UCSD-AML1 (cell line): ENCODE results near the gene SAE1.
"Not testable (repeated sequence)": the region's sequence is repeated elsewhere in the genome, so short reads cannot be mapped to it uniquely, and the experiment has no call there.

Experiments used
- DNase-seq: peaks from one replicate; lab custom pipeline; 2025; ENCODE audit not compliant: unreplicated experiment; lab: John Stamatoyannopoulos, UW

The SAE1 gene

DNA sequence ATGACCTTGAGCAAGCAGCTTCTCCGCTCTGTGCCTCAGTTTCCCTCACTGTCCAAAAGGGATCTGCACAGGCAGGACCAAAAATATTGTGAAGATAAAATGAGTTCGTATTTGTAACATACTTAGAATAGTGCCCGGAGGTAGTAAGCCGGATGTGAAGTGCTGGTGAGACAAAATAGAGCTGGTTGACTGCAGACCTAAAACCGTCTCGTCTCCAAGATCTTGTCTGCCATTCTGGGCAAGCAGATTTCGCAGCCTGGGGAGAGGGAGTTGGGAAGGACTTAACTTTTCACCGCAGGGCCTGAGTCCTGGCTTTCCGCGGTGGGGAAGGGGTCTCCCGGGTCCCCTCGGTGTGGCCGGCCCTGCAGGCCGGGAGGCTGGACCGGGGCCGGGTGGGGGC is 108.5 kb downstream of the SAE1 start:
- DNase-seq = no peak

DNA sequence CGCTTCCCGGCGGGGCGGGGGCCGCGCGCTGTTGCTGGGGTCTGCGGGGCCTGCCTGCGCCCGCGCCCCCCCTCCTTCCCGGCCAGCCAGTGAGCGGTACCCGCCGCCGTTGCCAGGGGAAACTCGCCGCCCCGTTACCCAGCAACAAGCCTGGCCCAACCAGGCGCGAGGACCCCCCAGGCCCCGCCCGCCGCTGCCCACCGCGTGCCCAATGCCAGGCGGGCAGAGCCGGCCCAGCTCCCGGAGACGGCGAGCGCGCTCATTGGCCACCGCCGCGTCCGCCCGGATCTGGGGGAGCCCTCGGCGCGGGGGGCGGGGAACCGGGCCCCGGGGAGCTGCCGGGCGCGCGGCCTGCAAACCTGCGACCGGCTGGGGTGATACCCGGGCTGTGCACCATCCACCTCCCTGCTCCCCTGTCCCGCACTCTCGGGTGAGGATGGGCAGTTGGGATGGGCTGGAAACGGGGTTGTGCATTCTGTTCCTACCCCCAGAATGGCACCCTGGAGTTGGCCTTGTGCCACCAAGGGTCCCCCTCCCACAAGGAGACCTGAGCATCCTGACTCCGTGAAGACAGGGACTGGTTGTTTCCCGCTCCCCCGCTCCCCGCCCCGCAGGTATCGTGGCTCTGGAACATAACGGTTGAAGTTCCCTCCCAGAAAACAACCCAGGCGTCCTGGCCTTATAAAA is 109.1 kb downstream of the SAE1 start:
- no peak for DNase-seq

- no peak for DNase-seq
These were observed 109.9 kb downstream of the SAE1 start for GRCh38 chr19:47240556-47240955.

DNA sequence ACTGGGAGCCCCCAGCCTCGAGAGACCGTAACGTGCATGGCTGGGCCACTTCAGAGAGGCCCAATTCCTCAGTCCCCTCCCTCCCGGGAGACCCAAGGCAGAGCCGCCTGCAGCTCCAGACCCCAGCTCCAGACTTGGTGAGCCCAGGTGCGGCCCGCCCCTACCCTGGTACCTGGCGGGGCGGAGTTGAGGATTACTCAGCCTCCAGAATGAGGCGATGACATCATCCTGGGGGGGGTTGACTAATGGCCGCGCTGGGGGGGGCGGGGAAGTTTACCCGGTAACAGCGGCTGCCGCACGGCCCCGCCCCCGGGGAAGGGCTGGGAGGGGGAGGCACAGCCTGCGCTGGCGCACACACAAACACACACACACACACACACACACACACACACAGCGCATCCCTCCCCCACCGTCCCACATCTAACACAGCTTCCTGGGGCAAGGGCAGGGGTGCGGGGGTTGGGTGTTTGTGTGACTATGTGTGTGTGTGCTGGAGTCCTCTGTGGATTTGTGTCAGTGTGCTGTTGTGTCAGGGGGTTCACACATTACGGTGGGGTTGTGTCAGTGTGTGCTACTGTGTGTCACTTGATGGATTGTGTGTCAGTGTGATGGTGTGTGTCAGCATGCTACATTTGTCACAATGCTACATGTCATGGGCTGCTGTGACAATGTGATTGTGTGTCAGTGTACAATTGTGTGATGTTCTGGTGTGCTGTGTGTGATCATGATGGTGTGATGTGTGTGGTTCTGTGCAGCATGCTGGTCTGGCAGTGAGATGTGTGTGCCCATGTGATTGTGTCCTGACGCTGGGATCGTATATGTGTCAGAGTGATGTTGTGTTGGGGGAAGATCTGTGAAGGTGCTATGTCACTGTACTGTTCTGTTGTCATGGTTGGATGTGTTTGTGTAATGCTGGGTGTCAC is 110.6 kb downstream of the SAE1 start:
- DNase-seq = peak; percentile 78

- no peak for DNase-seq
These were observed 111.4 kb downstream of the SAE1 start for GRCh38 chr19:47241919-47242577.

DNA sequence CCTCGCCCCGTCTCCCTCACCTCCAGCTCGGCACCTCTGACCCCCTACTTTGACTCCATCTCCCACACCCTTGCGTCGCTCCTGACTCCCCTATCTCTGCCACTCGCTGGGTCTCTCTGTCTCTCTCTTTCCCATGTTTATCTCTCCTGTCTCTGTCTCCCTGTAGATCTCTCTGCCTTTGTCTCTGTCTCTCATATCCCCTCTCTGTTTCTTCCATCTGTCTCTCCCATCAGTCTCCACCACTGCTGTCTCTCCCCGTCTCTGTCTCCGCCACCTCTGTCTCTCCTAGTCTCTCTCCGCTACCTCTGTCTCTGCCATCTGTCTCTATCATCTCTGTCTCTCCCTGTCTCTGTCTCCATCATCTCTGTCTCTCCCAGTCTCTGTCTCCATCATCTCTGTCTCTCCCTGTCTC is 112.7 kb downstream of the SAE1 start:
- no peak for DNase-seq

DNA sequence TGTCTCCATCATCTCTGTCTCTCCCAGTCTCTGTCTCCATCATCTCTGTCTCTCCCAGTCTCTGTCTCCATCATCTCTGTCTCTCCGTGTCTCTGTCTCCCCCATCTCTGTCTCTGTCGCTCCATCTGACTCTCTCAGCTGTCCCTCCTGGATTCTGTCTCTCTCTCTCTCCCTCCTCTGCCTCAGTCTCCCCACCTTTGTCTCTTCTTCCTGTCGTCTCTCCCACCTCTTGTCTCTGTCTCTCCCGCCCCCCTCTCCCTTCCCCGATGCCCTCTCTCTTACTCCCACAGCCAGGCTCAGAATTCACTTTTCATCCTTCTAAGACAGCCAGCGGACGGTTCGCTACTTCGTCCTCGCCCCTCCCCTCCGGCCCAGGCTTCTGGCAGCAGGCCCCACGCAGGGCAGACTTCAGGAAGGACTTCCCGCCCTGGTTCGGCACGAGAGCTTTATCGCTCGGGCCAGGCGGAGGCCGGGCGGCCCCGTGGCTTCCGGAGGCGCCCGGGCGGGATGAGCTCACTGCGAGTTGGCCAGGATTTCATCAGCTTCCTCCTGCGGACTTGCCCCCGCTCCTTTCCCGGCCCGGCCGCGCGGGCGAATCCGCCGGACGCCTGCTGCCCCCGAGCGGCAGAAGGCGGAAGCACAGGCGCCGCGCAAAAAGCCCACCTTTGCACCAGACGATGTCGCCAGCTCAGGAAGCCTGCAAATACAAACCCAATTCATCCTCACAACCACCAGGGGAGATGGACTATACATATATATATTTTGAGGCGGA is 113.3 kb downstream of the SAE1 start:
- DNase-seq = peak; percentile 99

GRCh38 chr19:47247308-47247990 is 116.8 kb downstream of the SAE1 start:
- peak; percentile 85 for DNase-seq

DNA sequence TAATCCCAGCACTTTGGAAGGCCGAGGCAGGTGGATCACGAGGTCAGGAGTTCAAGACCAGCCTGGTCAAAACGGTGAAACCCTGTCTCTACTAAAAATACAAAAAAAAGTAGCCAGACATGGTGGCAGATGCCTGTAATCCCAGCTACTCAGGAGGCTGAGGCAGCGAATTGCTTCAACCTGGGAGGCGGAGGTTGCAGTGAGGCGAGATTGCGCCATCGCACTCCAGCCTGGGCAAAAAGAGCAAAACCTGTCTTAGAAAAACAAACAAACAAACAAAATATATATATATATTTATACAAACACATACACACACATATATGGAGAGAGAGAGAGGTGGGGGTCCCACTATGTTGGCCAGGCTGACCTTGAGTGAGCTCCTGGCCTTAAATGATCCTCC is 122.4 kb downstream of the SAE1 start:
- DNase-seq = not testable (repeated sequence)

DNA sequence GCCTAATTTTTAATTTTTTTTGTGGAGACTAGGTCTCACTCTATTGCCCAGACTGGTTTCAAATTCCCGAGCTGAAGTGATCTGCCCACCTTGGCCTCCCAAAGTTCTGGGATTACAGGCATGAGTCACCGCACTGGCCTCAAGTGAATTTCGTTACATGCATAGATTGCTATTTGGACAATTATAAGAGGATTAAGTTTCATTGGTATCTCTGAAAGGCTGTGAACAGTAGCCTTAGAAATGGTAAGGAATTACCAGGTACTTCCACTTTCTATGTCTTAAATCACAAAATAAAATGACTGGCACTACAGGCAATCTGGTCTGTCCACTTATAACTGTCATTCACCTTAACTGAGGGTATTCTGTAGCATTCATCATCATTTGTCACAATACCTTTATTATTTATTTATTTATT is 122.8 kb downstream of the SAE1 start:
- DNase-seq = no peak

- DNase-seq = no peak
These were observed 123.3 kb downstream of the SAE1 start for GRCh38 chr19:47253970-47254369.

- DNase-seq = peak; percentile 99
These were observed 125.5 kb downstream of the SAE1 start, which contains the start of gene CCDC9 for GRCh38 chr19:47255879-47256692. CCDC9 (plus strand) TSS chr19:47256525; CDS start chr19:47258401, 1,876 bp downstream.

- DNase-seq = peak; percentile 100
These were observed 126.2 kb downstream of the SAE1 start for GRCh38 chr19:47256693-47257410.

DNA sequence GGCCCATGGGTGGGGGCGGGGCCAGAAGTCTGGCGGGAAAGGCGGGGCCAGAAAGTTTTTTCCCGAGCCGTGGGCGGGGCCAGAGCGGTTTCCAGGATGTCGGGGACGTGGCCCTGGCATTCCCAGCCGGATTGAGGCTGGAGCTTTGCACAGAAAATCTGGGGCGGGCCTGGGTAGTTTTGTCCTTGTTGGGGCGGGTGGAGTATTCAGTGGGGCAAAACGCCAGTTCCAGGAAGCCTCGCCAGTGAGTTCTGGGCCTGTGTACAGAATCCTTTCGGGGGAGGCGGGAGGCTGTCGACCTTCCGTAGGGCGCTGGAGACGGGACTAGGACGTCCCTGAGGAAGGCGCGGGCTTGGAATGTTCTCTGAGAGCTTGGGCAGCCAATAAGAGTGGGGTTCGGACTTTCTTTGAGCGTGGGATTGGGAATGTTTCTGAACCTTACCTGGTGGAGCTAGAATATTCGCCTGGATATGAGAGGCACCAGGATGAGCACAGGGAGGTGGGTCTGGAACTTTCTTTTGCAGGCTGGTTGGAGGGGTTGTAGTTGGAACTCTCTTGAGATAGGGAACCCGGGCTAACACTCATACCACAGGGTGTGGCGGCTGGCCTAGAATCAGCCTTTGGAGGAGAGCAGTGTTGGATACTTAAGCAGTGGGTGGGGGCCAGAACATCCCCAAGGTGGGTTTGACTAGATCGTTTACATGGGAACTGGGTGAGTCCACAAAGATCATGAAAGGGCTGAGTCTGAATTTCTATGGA is 127.0 kb downstream of the SAE1 start:
- DNase-seq = no peak

- DNase-seq = no peak
These were observed 127.8 kb downstream of the SAE1 start for GRCh38 chr19:47258434-47258833.

GRCh38 chr19:47258895-47259555 is 128.4 kb downstream of the SAE1 start:
- no peak for DNase-seq
